ENCODE data around the gene ZNF43. TPM values are rescaled to one million over a fixed set of nuclear protein-coding genes. Genes with fewer than 3 reads are reported as not detected.

The ZNF43 gene
- total and polyA plus RNA-seq, 2 of the 13 experiments (the other 11 are each of a cell fraction or from before 2014, with no cell fraction given) = 2.9 to 8.5 TPM

DNA sequence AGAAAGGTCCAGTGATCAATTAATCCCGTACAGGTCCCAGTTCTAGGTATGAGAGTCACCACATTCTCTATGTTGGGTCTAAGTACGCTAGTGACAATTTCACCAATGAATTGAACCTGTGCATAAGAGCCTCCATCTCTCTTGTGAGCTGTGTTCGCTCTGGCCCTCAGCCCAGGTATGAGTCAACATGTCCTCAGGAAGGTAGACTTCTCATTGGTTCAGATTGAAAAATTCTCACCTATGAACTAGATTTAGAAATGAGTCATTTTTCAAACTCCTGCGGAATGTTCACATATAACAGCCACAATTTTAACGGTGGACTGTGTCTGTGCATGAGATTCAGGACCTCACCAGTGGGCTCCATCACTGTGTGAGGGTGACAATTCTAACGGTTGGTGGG is 12.7 kb upstream of the ZNF43 start (continued):
- TF ChIP-seq, protein P1, sequence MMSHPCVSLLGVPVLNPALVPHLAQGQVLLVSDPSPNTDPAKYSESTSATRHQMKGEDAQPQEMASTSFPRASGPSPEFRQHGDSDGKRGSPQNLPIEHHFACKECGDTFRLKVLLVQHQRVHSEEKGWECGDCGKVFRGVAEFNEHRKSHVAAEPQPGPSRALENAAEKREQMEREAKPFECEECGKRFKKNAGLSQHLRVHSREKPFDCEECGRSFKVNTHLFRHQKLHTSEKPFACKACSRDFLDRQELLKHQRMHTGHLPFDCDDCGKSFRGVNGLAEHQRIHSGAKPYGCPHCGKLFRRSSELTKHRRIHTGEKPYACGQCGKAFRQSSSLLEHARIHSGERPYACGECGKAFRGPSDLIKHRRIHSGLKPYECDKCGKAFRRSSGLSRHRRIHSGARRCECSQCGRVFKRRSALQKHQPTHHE (CRISPR knock-in tag; IDR thresholded peaks at IDR 0.05; ENCODE audit: borderline replicate concordance) = no peak
- TF ChIP-seq ZNF766 (CRISPR knock-in tag; IDR thresholded peaks at IDR 0.05; ENCODE audit: borderline replicate concordance) = no peak
- TF ChIP-seq SRF (IDR thresholded peaks at IDR 0.05; ENCODE audit: low read depth, low read length) = no peak
- no peak for TF ChIP-seq ZNF546 (CRISPR knock-in tag; conservative IDR thresholded peaks at IDR 0.05)

DNA sequence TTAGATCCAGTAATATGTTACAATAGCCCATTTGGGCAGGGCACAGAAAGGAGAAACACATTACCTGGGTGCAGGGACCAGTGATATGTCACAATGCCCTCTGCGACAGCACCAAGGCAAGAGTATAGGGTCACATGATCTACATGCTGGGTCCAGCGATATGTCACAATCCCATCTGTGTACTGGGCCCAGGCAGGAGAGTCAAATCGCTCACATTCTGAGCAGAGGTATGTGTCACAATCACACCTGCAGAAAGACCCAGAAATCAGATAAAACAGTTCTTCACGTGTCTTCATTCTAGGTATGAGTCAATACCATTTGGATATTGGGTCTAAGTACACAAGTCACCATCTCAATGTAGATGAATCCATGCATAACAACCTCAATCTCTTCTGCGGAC is 7.1 kb upstream of the ZNF43 start:
- no TSS peak for BruUV-seq (replicated peaks)
- Histone ChIP-seq H2AFZ (ENCODE audit: low read length) (no peak overlapping the region), H3K79me2 (ENCODE audit: insufficient read depth, low read length) (no peaks in the 10 kb centered on the region), H3K9me3 (ENCODE audit: low read length) (peaks cover 71% of the 10 kb centered on the region), H3K4me3 (replicated peaks in 1 of 3; ENCODE audit: insufficient read depth in 1 of 3, low read depth in 2 of 3, low read length in 3 of 3) (no peak overlapping the region), H3K27me3 (ENCODE audit: control insufficient read depth in 1 of 2, insufficient read depth in 2 of 2, low read length in 2 of 2) (no peaks in the 10 kb centered on the region), H3K9ac (ENCODE audit: insufficient read depth, low read depth, low read length) (no peak overlapping the region), H3K36me3 (replicated peaks in 1 of 2; ENCODE audit: control insufficient read depth in 1 of 2, insufficient read depth in 2 of 2, low read length in 2 of 2) (peaks cover 0 to 12% of the 10 kb centered on the region in 2 experiments; a peak in 2 of 5 replicates), H3K27ac (ENCODE audit: extremely low read length, insufficient read depth, low read length) (no peak overlapping the region), H3K4me1 (ENCODE audit: insufficient read depth, low read length) (no peaks in the 10 kb centered on the region), H4K20me1 (ENCODE audit: insufficient read depth, low read length) (no peaks in the 10 kb centered on the region), H3K4me2 (ENCODE audit: low read depth, low read length) (no peak overlapping the region)
- ChIA-PET POLR2A (no interaction called here), CTCF (ENCODE audit: low intra/inter-chr PET ratio, low total read pairs) (no interaction called here)
- in situ Hi-C loops (cut with HindIII; ENCODE audit: extremely low pct_ligation_motif_present, low pct_unique_long_range_greater_than_20kb) = no loop called here
- no peak for ATAC-seq
- FAIRE-seq = no peak
- DNase-seq (ENCODE audit: low spot score) = no peak
- WGBS (ENCODE audit: low lambda C conversion rate) = 68% methylated on average over 3 of the region's 5 CpGs
- intact Hi-C loops (cut with micrococcal nuclease; ENCODE audit: unreplicated experiment) = no loop called here
- TF ChIP-seq, protein P2, sequence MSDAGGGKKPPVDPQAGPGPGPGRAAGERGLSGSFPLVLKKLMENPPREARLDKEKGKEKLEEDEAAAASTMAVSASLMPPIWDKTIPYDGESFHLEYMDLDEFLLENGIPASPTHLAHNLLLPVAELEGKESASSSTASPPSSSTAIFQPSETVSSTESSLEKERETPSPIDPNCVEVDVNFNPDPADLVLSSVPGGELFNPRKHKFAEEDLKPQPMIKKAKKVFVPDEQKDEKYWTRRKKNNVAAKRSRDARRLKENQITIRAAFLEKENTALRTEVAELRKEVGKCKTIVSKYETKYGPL (CRISPR knock-in tag; IDR thresholded peaks at IDR 0.05) = no peak
- no peak for TF ChIP-seq GLI4 (CRISPR knock-in tag; IDR thresholded peaks at IDR 0.05; ENCODE audit: borderline replicate concordance)
- no peak for TF ChIP-seq ZSCAN25 (CRISPR knock-in tag; IDR thresholded peaks at IDR 0.05)
- no peak for TF ChIP-seq ZNF878 (CRISPR knock-in tag; IDR thresholded peaks at IDR 0.05)
- TF ChIP-seq CAMTA2 (CRISPR knock-in tag; IDR thresholded peaks at IDR 0.05; ENCODE audit: borderline replicate concordance) = no peak
- TF ChIP-seq ZMYM2 (CRISPR knock-in tag; IDR thresholded peaks at IDR 0.05) = no peak
- TF ChIP-seq, protein P3, sequence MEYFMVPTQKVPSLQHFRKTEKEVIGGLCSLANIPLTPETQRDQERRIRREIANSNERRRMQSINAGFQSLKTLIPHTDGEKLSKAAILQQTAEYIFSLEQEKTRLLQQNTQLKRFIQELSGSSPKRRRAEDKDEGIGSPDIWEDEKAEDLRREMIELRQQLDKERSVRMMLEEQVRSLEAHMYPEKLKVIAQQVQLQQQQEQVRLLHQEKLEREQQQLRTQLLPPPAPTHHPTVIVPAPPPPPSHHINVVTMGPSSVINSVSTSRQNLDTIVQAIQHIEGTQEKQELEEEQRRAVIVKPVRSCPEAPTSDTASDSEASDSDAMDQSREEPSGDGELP (IDR thresholded peaks at IDR 0.05; ENCODE audit: borderline replicate concordance, low read depth) = no peak
- TF ChIP-seq, protein P4, sequence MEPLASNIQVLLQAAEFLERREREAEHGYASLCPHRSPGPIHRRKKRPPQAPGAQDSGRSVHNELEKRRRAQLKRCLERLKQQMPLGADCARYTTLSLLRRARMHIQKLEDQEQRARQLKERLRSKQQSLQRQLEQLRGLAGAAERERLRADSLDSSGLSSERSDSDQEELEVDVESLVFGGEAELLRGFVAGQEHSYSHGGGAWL (CRISPR knock-in tag; IDR thresholded peaks at IDR 0.05) = no peak
- TF ChIP-seq, protein P5, sequence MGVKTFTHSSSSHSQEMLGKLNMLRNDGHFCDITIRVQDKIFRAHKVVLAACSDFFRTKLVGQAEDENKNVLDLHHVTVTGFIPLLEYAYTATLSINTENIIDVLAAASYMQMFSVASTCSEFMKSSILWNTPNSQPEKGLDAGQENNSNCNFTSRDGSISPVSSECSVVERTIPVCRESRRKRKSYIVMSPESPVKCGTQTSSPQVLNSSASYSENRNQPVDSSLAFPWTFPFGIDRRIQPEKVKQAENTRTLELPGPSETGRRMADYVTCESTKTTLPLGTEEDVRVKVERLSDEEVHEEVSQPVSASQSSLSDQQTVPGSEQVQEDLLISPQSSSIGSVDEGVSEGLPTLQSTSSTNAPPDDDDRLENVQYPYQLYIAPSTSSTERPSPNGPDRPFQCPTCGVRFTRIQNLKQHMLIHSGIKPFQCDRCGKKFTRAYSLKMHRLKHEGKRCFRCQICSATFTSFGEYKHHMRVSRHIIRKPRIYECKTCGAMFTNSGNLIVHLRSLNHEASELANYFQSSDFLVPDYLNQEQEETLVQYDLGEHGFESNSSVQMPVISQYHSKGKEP (CRISPR knock-in tag; IDR thresholded peaks at IDR 0.05) = no peak
- TF ChIP-seq KDM6A (CRISPR knock-in tag; IDR thresholded peaks at IDR 0.05; ENCODE audit: low read depth) = no peak
